GM12874 (cell line): ENCODE results near the gene VAV3.

Experiments
- TF ChIP-seq, protein P1 (sequence below): IDR thresholded peaks from 2 replicates; pipeline ENCODE4 v1.5.1; 2011; ENCODE audit warnings: low read depth, mild to moderate bottlenecking, control low read depth, low read length, moderate library complexity; ENCODE audit not compliant: insufficient read depth

The VAV3 gene

DNA sequence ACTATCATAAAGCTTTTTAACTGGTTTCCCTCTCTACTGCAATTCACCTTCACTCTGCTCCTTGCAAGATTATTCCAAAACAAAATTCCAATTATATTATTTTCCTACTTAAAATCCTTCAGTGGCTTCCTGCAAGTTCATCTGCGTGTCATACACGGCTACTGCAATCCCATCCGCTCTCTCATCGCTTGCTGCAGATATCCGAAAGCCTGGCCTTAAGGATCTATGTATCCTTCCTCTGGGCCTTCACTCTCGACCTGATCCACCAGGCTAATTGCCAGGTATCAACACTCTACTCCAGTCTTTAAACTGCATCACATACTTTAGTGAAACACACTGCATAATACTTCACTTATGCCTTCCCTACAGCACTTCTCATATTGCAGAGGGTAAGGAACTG is 44.0 kb downstream of the VAV3 start:
- TF ChIP-seq, protein P1, sequence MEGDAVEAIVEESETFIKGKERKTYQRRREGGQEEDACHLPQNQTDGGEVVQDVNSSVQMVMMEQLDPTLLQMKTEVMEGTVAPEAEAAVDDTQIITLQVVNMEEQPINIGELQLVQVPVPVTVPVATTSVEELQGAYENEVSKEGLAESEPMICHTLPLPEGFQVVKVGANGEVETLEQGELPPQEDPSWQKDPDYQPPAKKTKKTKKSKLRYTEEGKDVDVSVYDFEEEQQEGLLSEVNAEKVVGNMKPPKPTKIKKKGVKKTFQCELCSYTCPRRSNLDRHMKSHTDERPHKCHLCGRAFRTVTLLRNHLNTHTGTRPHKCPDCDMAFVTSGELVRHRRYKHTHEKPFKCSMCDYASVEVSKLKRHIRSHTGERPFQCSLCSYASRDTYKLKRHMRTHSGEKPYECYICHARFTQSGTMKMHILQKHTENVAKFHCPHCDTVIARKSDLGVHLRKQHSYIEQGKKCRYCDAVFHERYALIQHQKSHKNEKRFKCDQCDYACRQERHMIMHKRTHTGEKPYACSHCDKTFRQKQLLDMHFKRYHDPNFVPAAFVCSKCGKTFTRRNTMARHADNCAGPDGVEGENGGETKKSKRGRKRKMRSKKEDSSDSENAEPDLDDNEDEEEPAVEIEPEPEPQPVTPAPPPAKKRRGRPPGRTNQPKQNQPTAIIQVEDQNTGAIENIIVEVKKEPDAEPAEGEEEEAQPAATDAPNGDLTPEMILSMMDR: no peak

DNA sequence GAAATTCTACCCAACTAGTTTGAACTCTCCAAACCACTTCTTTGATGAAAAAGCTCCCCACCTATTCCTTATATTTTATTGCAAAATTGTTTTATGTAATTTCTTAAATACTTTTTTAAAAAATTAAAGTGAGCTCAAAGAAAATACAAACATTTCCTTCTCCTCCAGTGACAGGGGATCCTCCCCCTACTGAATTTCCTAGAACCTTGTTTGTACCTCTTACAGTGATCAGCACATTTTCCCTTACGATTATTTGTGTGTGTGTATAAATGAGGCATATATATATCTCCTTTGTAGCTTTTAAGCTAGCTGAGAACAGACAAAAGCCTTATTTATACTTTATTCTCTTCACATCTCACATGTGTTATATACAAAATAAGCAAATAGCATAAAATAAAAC is 44.4 kb downstream of the VAV3 start:
- TF ChIP-seq, protein P1: no peak

DNA sequence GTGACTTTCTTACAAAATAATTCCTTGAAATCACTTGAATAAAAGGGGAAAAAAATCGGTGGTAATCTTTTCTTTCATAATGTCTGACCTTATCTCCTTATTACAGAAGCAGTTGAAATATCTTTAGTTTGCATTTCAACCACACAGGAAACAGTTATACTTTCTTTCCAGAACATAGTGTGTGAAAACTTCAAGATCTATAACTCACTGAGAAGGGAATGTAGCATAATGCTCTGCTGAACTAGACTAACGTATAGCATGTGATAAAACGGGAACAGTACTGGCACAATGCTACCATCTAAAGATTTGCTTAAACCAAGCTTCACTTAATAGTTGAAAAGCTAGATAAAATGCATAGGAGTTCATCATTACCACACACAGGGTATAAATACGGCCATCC is 45.0 kb downstream of the VAV3 start:
- TF ChIP-seq, protein P1: no peak

DNA sequence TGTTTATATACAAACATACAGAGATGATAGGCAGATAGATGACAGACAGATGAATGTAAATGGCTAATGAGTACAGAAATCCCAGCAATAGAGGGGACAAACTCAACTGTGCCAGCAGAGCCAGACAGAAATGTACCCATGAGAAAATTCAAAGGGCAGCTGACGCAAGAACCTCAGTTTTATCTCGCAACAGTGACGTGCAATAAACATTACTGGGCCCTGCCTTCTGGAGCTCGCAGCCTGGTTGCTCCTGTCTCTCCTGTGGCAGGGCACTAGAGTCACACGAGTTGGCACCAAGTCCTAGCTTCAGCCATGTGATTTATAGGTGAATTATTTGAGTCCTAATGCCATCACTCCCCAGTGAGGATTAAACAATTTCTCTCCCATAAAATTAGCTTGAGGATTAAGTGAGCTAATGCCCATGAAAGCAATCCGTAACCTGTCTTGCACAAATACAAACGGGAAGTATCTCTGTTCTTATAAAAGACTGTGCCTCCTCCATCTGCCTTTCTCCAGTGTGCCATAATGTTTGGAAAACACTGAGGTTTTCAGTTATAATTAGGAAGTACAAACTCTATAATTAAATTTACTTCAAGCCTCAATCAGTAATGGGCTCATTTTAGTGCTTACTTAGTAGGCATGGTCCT is 50.7 kb downstream of the VAV3 start:
- TF ChIP-seq, protein P1: no peak

DNA sequence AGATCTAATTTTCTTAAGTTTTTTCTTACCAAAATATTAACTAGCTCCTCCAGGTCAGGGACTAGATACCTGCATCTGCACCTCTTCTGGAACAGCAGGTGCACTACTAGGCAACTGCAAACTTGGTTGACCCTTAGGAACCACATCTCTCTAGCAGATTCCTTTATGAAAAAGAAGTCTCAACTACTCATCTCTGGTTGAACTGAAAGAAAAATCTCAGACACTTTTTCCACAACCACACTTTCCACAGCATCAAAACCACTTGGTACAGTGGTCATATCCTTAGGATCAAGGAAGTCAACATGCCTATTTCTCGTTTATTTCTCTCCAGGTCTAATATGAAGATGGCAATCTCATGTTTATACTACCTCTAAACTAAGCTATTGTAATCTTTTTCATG is 52.3 kb downstream of the VAV3 start:
- TF ChIP-seq, protein P1: no peak

DNA sequence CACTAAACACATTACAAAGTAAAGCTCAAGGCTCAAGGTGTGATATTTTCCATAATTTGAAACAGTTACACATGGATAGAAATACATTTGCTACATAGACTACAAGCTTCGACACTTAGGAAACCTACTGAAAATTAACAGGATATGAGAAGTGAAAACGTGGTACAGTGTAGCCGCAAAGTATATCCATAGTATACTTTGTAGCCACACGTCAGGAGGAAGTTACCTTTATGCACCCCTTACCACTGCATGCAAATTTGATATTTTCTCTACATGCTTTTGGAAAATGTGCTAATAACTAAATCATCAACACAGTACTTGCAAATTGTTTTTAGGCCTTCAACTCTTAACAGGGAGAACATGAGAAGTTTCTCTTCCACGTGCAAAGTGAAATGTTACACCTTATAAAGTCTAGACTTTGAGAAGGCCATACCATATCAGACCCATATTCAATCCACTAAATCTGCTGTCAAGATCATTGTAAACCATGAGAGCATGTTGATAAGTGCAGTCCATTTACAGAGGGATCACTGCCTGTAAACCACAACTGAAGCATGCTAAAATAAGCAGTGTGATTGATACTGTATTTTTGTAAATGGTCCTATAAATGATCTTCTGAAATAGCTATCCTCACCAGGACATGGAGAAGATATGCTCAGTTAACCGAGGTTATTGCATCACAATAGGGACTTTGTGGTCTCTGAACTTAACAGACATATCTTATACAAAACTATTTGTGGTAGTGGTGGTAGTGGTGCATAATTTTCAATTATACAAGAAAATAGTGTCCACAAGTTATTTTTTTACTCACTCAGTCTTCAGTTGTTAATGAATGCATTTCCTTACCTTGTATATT is 64.7 kb downstream of the VAV3 start:
- TF ChIP-seq, protein P1: no peak

DNA sequence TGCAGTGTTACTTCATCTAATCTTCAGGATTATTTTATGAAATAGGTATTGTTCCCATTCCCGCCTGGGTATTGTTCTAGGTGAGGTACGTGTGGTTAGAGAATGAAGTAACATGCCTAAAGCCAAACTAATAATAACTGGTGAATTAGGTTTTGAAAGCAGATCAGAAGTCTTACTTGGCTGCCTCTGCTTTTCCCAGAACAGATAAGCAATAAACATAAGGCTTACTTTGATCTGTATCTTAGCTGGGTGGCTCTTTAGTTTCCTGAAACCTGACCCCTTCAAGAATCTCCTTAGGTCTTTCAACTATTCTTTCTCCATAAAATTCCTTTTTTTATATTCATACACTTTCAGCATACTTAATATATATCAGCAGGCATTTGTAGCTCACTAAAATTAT is 65.3 kb downstream of the VAV3 start:
- TF ChIP-seq, protein P1: no peak
